ENCODE results near the gene PGAM5.

GRCh38 chr12:132660996-132661395, 49.6 kb upstream of the PGAM5 start:
- TF ChIP-seq, protein P1, sequence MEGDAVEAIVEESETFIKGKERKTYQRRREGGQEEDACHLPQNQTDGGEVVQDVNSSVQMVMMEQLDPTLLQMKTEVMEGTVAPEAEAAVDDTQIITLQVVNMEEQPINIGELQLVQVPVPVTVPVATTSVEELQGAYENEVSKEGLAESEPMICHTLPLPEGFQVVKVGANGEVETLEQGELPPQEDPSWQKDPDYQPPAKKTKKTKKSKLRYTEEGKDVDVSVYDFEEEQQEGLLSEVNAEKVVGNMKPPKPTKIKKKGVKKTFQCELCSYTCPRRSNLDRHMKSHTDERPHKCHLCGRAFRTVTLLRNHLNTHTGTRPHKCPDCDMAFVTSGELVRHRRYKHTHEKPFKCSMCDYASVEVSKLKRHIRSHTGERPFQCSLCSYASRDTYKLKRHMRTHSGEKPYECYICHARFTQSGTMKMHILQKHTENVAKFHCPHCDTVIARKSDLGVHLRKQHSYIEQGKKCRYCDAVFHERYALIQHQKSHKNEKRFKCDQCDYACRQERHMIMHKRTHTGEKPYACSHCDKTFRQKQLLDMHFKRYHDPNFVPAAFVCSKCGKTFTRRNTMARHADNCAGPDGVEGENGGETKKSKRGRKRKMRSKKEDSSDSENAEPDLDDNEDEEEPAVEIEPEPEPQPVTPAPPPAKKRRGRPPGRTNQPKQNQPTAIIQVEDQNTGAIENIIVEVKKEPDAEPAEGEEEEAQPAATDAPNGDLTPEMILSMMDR (IDR thresholded peaks at IDR 0.05) = no peak
- TF ChIP-seq TAF1 (IDR thresholded peaks at IDR 0.05; ENCODE audit: borderline replicate concordance, low read depth, low read length) (no peak), EZH2phosphoT487 (IDR thresholded peaks at IDR 0.05; ENCODE audit: borderline replicate concordance, low read depth) (no peak), SMC3 (IDR thresholded peaks at IDR 0.05; ENCODE audit: low read depth, low read length) (no peak), POLR2AphosphoS5 (IDR thresholded peaks at IDR 0.05; ENCODE audit: low read depth, low read length) (no peak), REST (IDR thresholded peaks at IDR 0.05; ENCODE audit: low read depth, low read length) (no peak), SIN3A (IDR thresholded peaks at IDR 0.05; ENCODE audit: borderline replicate concordance, low read depth, low read length) (no peak), TEAD4 (IDR thresholded peaks at IDR 0.05; ENCODE audit: borderline replicate concordance, insufficient read depth) (no peak), YY1 (IDR thresholded peaks at IDR 0.05; ENCODE audit: low read depth) (no peak)
- TF ChIP-seq, protein P2, sequence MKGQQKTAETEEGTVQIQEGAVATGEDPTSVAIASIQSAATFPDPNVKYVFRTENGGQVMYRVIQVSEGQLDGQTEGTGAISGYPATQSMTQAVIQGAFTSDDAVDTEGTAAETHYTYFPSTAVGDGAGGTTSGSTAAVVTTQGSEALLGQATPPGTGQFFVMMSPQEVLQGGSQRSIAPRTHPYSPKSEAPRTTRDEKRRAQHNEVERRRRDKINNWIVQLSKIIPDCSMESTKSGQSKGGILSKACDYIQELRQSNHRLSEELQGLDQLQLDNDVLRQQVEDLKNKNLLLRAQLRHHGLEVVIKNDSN (IDR thresholded peaks at IDR 0.05; ENCODE audit: borderline replicate concordance, low read depth) = no peak
